SK-N-SH treated with all-trans-retinoic acid at 6 μM for 48 hours (cell line): ENCODE measurements around the gene FGF2.

Experiments
- BACH2 ChIP-seq: fragments of 250-450 bp; sonication (Bioruptor Pico); IDR thresholded peaks from 2 replicates; pipeline ENCODE4 v1.9.0; 2021; ENCODE audit warnings: mild to moderate bottlenecking, borderline replicate concordance
- CREB5 ChIP-seq: fragments of 250-450 bp; sonication (Bioruptor Pico); IDR thresholded peaks from 2 replicates; pipeline ENCODE4 v1.5.1; 2020; ENCODE audit warnings: low read depth, mild to moderate bottlenecking, moderate library complexity
- CSRNP3 ChIP-seq: fragments of 250-450 bp; sonication (Bioruptor Pico); IDR thresholded peaks from 2 replicates; pipeline ENCODE4 v1.5.1; 2021; ENCODE audit warnings: mild to moderate bottlenecking, moderate library complexity
- PATZ1 ChIP-seq: fragments of 250-450 bp; sonication (Bioruptor Pico); IDR thresholded peaks from 2 replicates; pipeline ENCODE4 v1.8.0; 2020; ENCODE audit warnings: mild to moderate bottlenecking, moderate library complexity, borderline replicate concordance
- RARB ChIP-seq: fragments of 250-450 bp; sonication (Bioruptor Pico); IDR thresholded peaks from 2 replicates; pipeline ENCODE4 v1.8.0; 2021; ENCODE audit warnings: mild to moderate bottlenecking, moderate library complexity
- TOX ChIP-seq: fragments of 250-450 bp; sonication (Bioruptor Pico); IDR thresholded peaks from 2 replicates; pipeline ENCODE4 v1.8.0; 2021; ENCODE audit warnings: mild to moderate bottlenecking, moderate library complexity, borderline replicate concordance
- TSHZ2 ChIP-seq: fragments of 250-450 bp; sonication (Bioruptor Pico); IDR thresholded peaks from 2 replicates; pipeline ENCODE4 v1.5.0; 2020; ENCODE audit warnings: mild to moderate bottlenecking, moderate library complexity
- ZC3H10 ChIP-seq: fragments of 250-450 bp; sonication (Bioruptor Pico); IDR thresholded peaks from 2 replicates; pipeline ENCODE4 v1.5.1; 2021; ENCODE audit warnings: mild to moderate bottlenecking, moderate library complexity

GRCh38 chr4:122896270-122896669 lies 69.6 kb downstream of the FGF2 start:
- TF ChIP-seq TSHZ2 (CRISPR knock-in tag) (no peak), TOX (CRISPR knock-in tag) (no peak), PATZ1 (no peak), CREB5 (no peak), BACH2 (no peak), ZC3H10 (no peak), CSRNP3 (CRISPR knock-in tag) (no peak), RARB (no peak)
